Activated CD4-positive, CD25-positive, alpha-beta regulatory T cell (primary cell): ENCODE results near the gene RNF214.
"Not testable (repeated sequence)": the region's sequence is repeated elsewhere in the genome, so short reads cannot be mapped to it uniquely, and the experiment has no call there.

Experiments
- DNase-seq, 4 experiments: peaks; one replicate each; lab custom pipeline; 2025; lab: John Stamatoyannopoulos, UW

RNF214 gene

GRCh38 chr11:117230999-117231841 lies 1.3 kb upstream of the RNF214 start:
- DNase-seq: no peak

GRCh38 chr11:117231842-117232091 lies 704 bp upstream of the RNF214 start, which contains the start of gene PCSK7:
Gene PCSK7 (minus strand): TSS chr11:117232073. CDS start chr11:117229844, 2,229 bp downstream.
- DNase-seq: peak in 1 of 4 experiments; percentile 34

- DNase-seq: no peak
Measured at GRCh38 chr11:117232911-117233409, 489 bp downstream of the RNF214 start.

- DNase-seq: no peak
Measured at GRCh38 chr11:117238221-117238620, 5.8 kb downstream of the RNF214 start.

- DNase-seq: no peak
Measured at GRCh38 chr11:117239295-117239694, 6.8 kb downstream of the RNF214 start.

GRCh38 chr11:117248341-117248740 lies 15.9 kb downstream of the RNF214 start:
- DNase-seq: no peak

- DNase-seq: no peak
Measured at GRCh38 chr11:117249571-117249970, 17.1 kb downstream of the RNF214 start.

GRCh38 chr11:117251506-117251905 lies 19.0 kb downstream of the RNF214 start:
- DNase-seq: no peak

- DNase-seq: no peak
Measured at GRCh38 chr11:117255966-117256365, 23.5 kb downstream of the RNF214 start.

- DNase-seq: no peak
Measured at GRCh38 chr11:117256573-117256972, 24.1 kb downstream of the RNF214 start.

GRCh38 chr11:117258576-117258975 lies 26.1 kb downstream of the RNF214 start:
- DNase-seq: no peak

GRCh38 chr11:117259417-117259816 lies 26.9 kb downstream of the RNF214 start:
- DNase-seq: no peak

GRCh38 chr11:117264624-117265323 lies 32.3 kb downstream of the RNF214 start:
- not testable (repeated sequence) for DNase-seq

GRCh38 chr11:117265745-117266144 lies 33.3 kb downstream of the RNF214 start:
- no peak for DNase-seq

- no peak for DNase-seq
Measured at GRCh38 chr11:117269856-117270255, 37.4 kb downstream of the RNF214 start.

GRCh38 chr11:117271208-117271607 lies 38.7 kb downstream of the RNF214 start:
- no peak for DNase-seq

GRCh38 chr11:117272175-117272574 lies 39.7 kb downstream of the RNF214 start:
- not testable (repeated sequence) for DNase-seq

GRCh38 chr11:117273550-117274289 lies 41.2 kb downstream of the RNF214 start:
- no peak for DNase-seq

- DNase-seq: no peak
Measured at GRCh38 chr11:117278347-117278746, 45.9 kb downstream of the RNF214 start.

- DNase-seq: no peak
Measured at GRCh38 chr11:117279711-117280376, 47.4 kb downstream of the RNF214 start.

- no peak for DNase-seq
Measured at GRCh38 chr11:117281159-117281558, 48.7 kb downstream of the RNF214 start.

- no peak for DNase-seq
Measured at GRCh38 chr11:117281869-117282268, 49.4 kb downstream of the RNF214 start.
